Epithelial cell of umbilical artery (primary cell): ENCODE data around the gene SYT5. TPM values are rescaled to one million over a fixed set of nuclear protein-coding genes. Genes with fewer than 3 reads are reported as not detected.

Experiments used
- total RNA-seq: library from RNA; depleted of rRNA; stranded (reverse); fragments of >200 nt; gene quantifications from 2 replicates; pipeline ENCODE4 v1.2.3, GENCODE V29; 2014

Gene SYT5
- total RNA-seq, result not detected in 2 replicates

DNA sequence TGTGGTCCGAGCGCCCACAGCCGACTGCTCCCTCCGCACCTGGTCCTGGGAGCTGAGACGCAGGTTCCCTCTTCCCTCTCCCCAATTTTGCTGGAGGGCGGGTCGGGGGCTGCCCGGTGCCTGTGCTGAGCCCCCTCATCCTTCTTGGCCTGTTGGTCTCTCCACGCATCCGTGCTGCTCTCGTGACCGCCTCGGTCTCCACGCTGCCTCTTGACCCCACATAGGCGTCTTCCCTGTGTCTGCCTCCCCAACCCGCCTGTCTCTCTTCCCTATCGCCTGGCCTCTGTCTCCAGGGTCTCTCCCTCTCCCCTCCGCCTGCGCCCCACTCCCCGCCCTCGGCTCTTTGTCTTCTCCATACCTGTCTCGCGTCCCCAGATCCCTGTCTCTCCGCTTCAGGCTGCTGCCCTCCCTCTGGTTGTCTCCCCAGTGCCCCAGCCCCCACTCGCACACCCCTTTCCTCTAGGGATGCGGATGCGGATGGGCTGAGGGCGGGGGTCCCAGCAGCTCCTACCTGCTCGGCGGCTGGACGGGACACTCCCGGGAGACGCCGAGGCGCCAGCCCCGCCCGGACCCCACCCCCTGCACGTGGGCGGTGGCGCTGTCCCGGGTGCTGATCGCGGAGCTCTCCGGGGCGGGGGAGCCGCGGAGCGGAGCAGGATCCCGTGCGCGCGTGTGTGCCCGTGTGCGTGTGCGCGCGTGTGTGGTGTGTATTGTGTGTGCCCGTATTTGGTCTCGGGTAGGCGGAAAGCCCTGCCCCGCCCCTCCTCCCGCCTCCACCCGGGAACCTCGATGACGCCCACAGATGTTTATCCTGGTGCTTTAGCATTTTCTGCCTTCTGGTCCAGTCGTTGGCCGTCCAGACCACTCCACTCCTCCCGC is at the start of gene SYT5:
Gene SYT5 (minus strand): TSS at position 684 of the 879 bp plus-strand sequence. CDS start 1,248 bp downstream, outside the sequence.

GRCh38 chr19:55228403-55229031 is 48.4 kb upstream of the SYT5 start, which contains the start of gene TMEM86B:
TSS of gene TMEM86B (minus strand) at chr19:55228763. CDS start at chr19:55228741, 22 bp downstream.

DNA sequence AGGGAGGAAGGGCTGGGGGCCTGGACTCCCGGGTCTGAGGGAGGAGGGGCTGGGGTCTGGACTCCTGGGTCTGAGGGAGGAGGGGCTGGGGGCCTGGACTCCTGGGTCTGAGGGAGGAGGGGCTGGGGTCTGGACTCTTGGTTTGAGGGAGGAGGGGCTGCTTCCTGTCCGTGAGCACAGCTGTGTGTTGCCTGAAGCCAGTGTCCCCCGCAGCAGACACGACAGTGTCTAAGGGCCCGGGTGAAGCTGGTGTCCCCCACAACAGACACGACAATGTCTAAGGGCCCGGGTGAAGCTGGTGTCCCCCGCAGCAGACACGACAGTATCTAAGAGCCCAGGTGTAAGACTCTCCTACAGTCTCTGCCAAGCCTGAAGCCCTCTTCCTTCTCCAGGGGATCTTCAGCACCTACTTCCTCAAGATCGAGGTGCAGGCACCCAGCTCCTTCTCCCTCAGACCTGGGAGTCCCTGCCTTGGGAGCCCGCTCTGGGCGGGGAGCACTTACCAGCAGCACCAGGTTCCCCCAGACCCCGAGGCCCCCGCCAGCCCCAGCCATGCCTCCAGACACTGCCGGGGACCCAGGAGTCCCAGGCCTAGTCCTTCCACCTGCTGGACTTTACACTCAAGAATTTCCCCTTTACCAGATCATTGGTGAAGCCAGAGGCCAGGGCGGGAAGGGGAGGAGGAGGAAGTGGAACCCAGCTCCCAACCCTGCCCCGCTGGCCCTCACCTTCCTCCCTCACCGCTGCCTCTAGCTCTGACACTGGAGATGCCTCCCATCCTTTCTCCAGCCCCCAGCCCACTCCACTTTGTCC is 29.0 kb upstream of the SYT5 start, which contains the start of gene PTPRH:
Gene PTPRH (minus strand): TSS at position 622 of the 813 bp plus-strand sequence. CDS start 68 bp downstream, at position 554.

GRCh38 chr19:55166530-55167268 is 13.4 kb downstream of the SYT5 start, which contains the start of gene DNAAF3:
TSS of gene DNAAF3 (minus strand) at chr19:55166613. CDS start at chr19:55166413, 200 bp downstream.

GRCh38 chr19:55157064-55157908 is 22.8 kb downstream of the SYT5 start, which contains the start of gene TNNI3:
TSS of gene TNNI3 (minus strand) at chr19:55157732. CDS start at chr19:55157589, 143 bp downstream.

DNA sequence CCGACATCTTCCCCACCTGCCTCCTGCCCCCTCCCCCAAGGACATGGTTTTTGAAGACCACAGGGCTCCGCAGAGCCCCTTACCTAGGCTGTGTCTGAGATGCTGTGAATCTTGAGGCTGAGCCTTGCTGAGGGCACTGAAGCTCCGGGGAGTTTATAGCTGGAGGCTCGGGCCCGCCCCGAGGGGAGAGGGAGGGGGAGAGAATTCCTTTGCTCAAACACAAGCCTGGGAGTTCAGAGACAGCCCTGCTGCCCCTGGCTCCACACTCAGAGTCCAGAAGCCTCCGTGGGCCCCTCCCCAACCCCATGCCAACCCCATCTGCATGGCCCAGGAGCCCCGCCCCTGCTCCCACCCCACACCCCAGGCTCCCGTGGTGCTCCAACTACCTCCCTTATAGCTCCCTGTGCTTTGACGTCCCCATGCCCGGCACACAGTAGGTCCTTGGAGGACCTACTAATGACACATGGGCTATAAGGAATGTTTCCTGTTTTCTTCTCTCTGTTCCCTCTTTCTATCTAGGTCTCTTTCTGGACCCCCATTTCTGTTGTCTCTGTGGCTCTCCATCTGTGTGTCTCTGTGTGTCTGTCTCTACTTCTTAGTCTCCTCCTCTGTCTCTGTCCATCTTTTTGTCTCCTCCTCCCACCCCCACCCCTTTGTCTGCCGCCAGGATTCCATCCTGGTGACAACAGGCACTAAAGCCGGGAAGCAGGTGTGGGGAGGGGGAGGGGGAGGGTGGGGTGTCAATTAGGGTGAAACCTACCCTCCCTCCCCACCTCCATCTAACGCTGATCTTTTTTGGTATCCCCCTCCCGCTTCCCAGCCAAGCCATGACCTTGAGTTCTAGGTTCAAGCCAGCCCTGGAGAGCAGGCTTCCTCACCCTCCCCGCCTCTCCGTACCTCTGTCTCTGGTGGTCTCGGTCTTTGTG is 30.7 kb downstream of the SYT5 start, which contains the start of gene TNNT1:
Gene TNNT1 (minus strand): TSS at position 129 of the 926 bp plus-strand sequence. CDS start 2,049 bp downstream, outside the sequence.

Other genes with a start within 250 kb of the SYT5 start
- not detected in 2 replicates for gene NLRP7, start 232.8 kb downstream of the SYT5 start, total RNA-seq
- 1.1 and 7.5 TPM in 2 replicates for gene NLRP2, start 213.9 kb downstream of the SYT5 start, total RNA-seq
- not detected in 2 replicates for gene GP6, start 142.0 kb downstream of the SYT5 start, total RNA-seq
- gene RDH13, start 117.1 kb downstream of the SYT5 start, total RNA-seq, result 6.7 and 14.9 TPM in 2 replicates
- gene EPS8L1, start 104.4 kb downstream of the SYT5 start, total RNA-seq, result 5.9 and 12.0 TPM in 2 replicates
- 32.8 and 35.7 TPM in 2 replicates for gene PPP1R12C, start 62.7 kb downstream of the SYT5 start, total RNA-seq
- 0.65 and 1.4 TPM in 2 replicates for gene TNNT1, start 31.1 kb downstream of the SYT5 start, total RNA-seq
- gene TNNI3, start 22.6 kb downstream of the SYT5 start, total RNA-seq, result not detected in 2 replicates
- 0.32 and 0.76 TPM in 2 replicates for gene DNAAF3, start 13.7 kb downstream of the SYT5 start, total RNA-seq
- gene PTPRH, start 29.2 kb upstream of the SYT5 start, total RNA-seq, result 0.32 and 3.5 TPM in 2 replicates
- 0.32 and 0.91 TPM in 2 replicates for gene TMEM86B, start 48.5 kb upstream of the SYT5 start, total RNA-seq
- gene PPP6R1, start 78.7 kb upstream of the SYT5 start, total RNA-seq, result 20.1 and 22.3 TPM in 2 replicates
- 29.6 and 38.0 TPM in 2 replicates for gene HSPBP1, start 99.8 kb upstream of the SYT5 start, total RNA-seq
- 0.61 and 0.65 TPM in 2 replicates for gene BRSK1, start 103.7 kb upstream of the SYT5 start, total RNA-seq
- not detected in 2 replicates for gene TMEM150B, start 145.1 kb upstream of the SYT5 start, total RNA-seq
- gene KMT5C, start 159.6 kb upstream of the SYT5 start, total RNA-seq, result 3.9 and 4.7 TPM in 2 replicates
- gene COX6B2, start 174.4 kb upstream of the SYT5 start, total RNA-seq, result under 0.01 TPM in 1 of 2 replicates, not detected in the other
- not detected in 2 replicates for gene GARIN5B, start 183.0 kb upstream of the SYT5 start, total RNA-seq
- gene IL11, start 190.2 kb upstream of the SYT5 start, total RNA-seq, result 0.46 and 2.6 TPM in 2 replicates
- gene TMEM190, start 196.5 kb upstream of the SYT5 start, total RNA-seq, result not detected in 2 replicates
- 0.65 TPM in 1 of 2 replicates, not detected in the other for gene TMEM238, start 204.0 kb upstream of the SYT5 start, total RNA-seq
- gene RPL28, start 205.6 kb upstream of the SYT5 start, total RNA-seq, result 112 and 274 TPM in 2 replicates
- 168 and 599 TPM in 2 replicates for gene UBE2S, start 227.5 kb upstream of the SYT5 start, total RNA-seq